Ishikawa (cell line): ENCODE data around the gene GJB1.

Source experiments
- CEBPB ChIP-seq: IDR thresholded peaks from 2 replicates; pipeline ENCODE4 v1.6.1; 2012
- CREB1 ChIP-seq: IDR thresholded peaks from 2 replicates; pipeline ENCODE4 v1.6.1; 2012; ENCODE audit warnings: low read depth
- EGR1 ChIP-seq: IDR thresholded peaks from 2 replicates; pipeline ENCODE4 v1.6.1; 2012
- EP300 ChIP-seq: IDR thresholded peaks from 2 replicates; pipeline ENCODE4 v1.6.1; 2012; ENCODE audit warnings: borderline replicate concordance
- FOXM1 ChIP-seq: IDR thresholded peaks from 2 replicates; pipeline ENCODE4 v1.6.1; 2012; ENCODE audit warnings: low read depth, borderline replicate concordance
- MAX ChIP-seq: IDR thresholded peaks from 2 replicates; pipeline ENCODE4 v1.6.1; 2012
- NFIC ChIP-seq: IDR thresholded peaks from 2 replicates; pipeline ENCODE4 v1.6.1; 2012
- RAD21 ChIP-seq: IDR thresholded peaks from 2 replicates; pipeline ENCODE4 v1.6.1; 2012; ENCODE audit warnings: low read depth
- REST ChIP-seq: IDR thresholded peaks from 2 replicates; pipeline ENCODE4 v1.6.1; 2012; ENCODE audit warnings: low read depth, mild to moderate bottlenecking
- TAF1 ChIP-seq: IDR thresholded peaks from 2 replicates; pipeline ENCODE4 v1.6.1; 2012; ENCODE audit warnings: low read depth, mild to moderate bottlenecking
- TCF12 ChIP-seq: IDR thresholded peaks from 2 replicates; pipeline ENCODE4 v1.6.1; 2012; ENCODE audit warnings: low read depth
- TEAD4 ChIP-seq: IDR thresholded peaks from 2 replicates; pipeline ENCODE4 v1.6.1; 2012
- USF1 ChIP-seq: IDR thresholded peaks from 2 replicates; pipeline ENCODE4 v1.6.1; 2012
- YY1 ChIP-seq: IDR thresholded peaks from 2 replicates; pipeline ENCODE4 v1.6.1; 2012; ENCODE audit warnings: low read depth
- ZBTB7A ChIP-seq: IDR thresholded peaks from 2 replicates; pipeline ENCODE4 v1.6.1; 2012; ENCODE audit warnings: low read depth

GJB1 gene

GRCh38 chrX:71224098-71224708 lies 1.2 kb downstream of the GJB1 start:
- TF ChIP-seq NFIC (no peak), USF1 (no peak)

- TF ChIP-seq CEBPB (no peak), TAF1 (no peak), EGR1 (no peak), REST (no peak), ZBTB7A (no peak), MAX (no peak), CREB1 (no peak), FOXM1 (no peak), YY1 (no peak), EP300 (no peak)
Measured at GRCh38 chrX:71225009-71225408, 2.0 kb downstream of the GJB1 start.

GRCh38 chrX:71225676-71226075 lies 2.7 kb downstream of the GJB1 start:
- TF ChIP-seq RAD21 (no peak), CEBPB (no peak), NFIC (no peak), EGR1 (no peak), ZBTB7A (no peak), TEAD4 (no peak), REST (no peak), YY1 (no peak), CREB1 (no peak)

- TF ChIP-seq TCF12: no peak
- no peak for TF ChIP-seq MAX
- no peak for TF ChIP-seq USF1
Measured at GRCh38 chrX:71227370-71228062, 4.5 kb downstream of the GJB1 start.

GRCh38 chrX:71228063-71228642 lies 5.1 kb downstream of the GJB1 start:
- no peak for TF ChIP-seq TCF12
- no peak for TF ChIP-seq RAD21
- no peak for TF ChIP-seq YY1
- TF ChIP-seq CREB1: no peak
- TF ChIP-seq REST: no peak
- TF ChIP-seq EGR1: no peak
- TF ChIP-seq EP300: no peak
